Testis (tissue), 3 donors: ENCODE results near the gene NTNG2. TPM values are rescaled to one million over a fixed set of nuclear protein-coding genes. Genes with fewer than 3 reads are reported as not detected.
"Not testable (repeated sequence)": the region's sequence is repeated elsewhere in the genome, so short reads cannot be mapped to it uniquely, and the experiment has no call there.

ENCODE experiments used
- DNase-seq: peaks from one replicate; pipeline ENCODE4 v3.0.0-alpha.2; 2019
- H3K27ac ChIP-seq, 2 donors: fragments of 200-600 bp; sonication (generic); one replicate each; pipeline ENCODE4 v1.5.1; 2019
- H3K27me3 ChIP-seq: fragments of 200-600 bp; sonication (generic); one replicate; pipeline ENCODE4 v1.5.1; 2019
- H3K36me3 ChIP-seq: fragments of 200-600 bp; sonication (generic); one replicate; pipeline ENCODE4 v1.5.1; 2017; ENCODE audit warnings: low read depth; ENCODE audit errors: missing control alignments
- H3K4me1 ChIP-seq: fragments of 200-600 bp; sonication (generic); one replicate; pipeline ENCODE4 v1.5.1; 2019
- H3K4me3 ChIP-seq, 2 donors: fragments of 200-600 bp; sonication (generic); one replicate each; pipeline ENCODE4 v1.5.1; 2017 to 2019
- H3K9me3 ChIP-seq: fragments of 200-600 bp; sonication (generic); one replicate; pipeline ENCODE4 v1.5.1; 2017
- CTCF ChIP-seq, 3 experiments: fragments of 450-650 bp in 2 of 3; fragments of 200-600 bp in 1 of 3; sonication (generic) in 1 of 3; IDR thresholded peaks; one replicate each; pipeline ENCODE4 v1.5.1; 2016 to 2019; ENCODE audit warnings: antibody characterized with exemption in 3 of 3, mild to moderate bottlenecking in 2 of 3, moderate library complexity in 1 of 3
- POLR2A ChIP-seq: fragments of 450-650 bp; IDR thresholded peaks from one replicate; pipeline ENCODE4 v1.6.1; 2017; ENCODE audit warnings: antibody characterized with exemption, mild to moderate bottlenecking, moderate library complexity
- WGBS, 2 donors: methylation state at CpG; one replicate each; pipeline ENCODE4 v1.1.5; 2018; 5-methylcytosine and 5-hydroxymethylcytosine counted together
- intact Hi-C: fragments of 100-400 bp; cut with DNase I; formaldehyde crosslinking; loops from one replicate; pipeline ENCODE4 v1.15.1; 2023; ENCODE audit warnings: low total_unique reads
- polyA plus RNA-seq: library from polyadenylated mRNA; stranded (reverse); fragments of 350-450 nt; fragmentation: Illumina TruSeq; extraction: RNeasy Lipid Tissue Mini Kit (QIAGEN cat#74804); gene quantifications from one replicate; pipeline ENCODE4 v1.2.3, GENCODE V29; 2014; ENCODE audit warnings: low read depth, low replicate concordance; ENCODE audit not compliant: insufficient read depth
- total RNA-seq, 2 donors: library from RNA; depleted of rRNA; stranded (reverse); fragments of >200 nt; gene quantifications; one replicate each; pipeline ENCODE4 v1.2.3, GENCODE V29; 2016

NTNG2 gene
- total and polyA plus RNA-seq, 3 donors from 2014 or later: 3.3 to 29.0 (median 23.7) TPM

DNA sequence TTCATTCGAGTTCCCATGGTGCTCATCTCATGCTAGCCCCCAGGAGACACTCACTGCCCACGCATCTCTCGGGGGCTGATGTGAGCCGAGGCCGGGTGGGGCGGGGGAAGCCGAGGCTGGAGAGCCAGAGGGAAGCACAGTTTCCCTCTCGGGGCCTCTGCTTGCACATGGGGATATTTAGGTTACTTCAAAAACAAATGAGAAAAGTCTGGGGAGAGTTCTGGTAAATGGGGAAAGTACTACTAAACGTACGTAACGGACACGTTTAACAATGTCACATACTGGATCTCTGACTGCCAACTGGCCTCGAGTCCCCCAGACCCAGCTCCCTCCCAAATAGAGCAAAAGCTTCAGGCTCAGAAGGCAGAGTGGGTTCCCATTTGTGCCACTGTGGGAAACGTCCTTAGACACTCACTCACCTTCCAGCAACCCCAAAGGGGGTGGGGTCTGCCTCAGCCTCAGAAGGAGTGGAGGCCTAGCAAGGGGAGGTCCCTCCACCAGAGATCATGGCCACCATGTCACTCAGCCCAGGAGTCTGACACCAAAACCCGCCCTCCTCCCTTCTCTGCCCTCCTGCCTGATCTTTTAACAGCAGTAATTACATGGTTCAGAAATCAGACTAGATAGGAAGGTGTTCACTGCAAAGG lies 33.8 kb upstream of the NTNG2 start:
- 69 to 75% methylated on average over 15 of the region's 15 CpGs for WGBS, 2 donors
- H3K4me3 ChIP-seq: no peak overlapping the region
- no peaks in the 10 kb centered on the region for H3K27me3 ChIP-seq
- no peaks in the 10 kb centered on the region for H3K36me3 ChIP-seq
- no peak overlapping the region for H3K27ac ChIP-seq
- H3K9me3 ChIP-seq: no peaks in the 10 kb centered on the region
- no peak for TF ChIP-seq POLR2A
- TF ChIP-seq CTCF (IDR thresholded peaks at IDR 0.05): no peak
- no peak for DNase-seq
- intact Hi-C loops: no loop called here
- no peaks in the 10 kb centered on the region for H3K4me1 ChIP-seq

- H3K4me3 ChIP-seq: no peak overlapping the region
- no peak for DNase-seq
- no peaks in the 10 kb centered on the region for H3K4me1 ChIP-seq
- no peaks in the 10 kb centered on the region for H3K9me3 ChIP-seq
- WGBS, 2 donors: 85 to 92% methylated on average over 12 of the region's 12 CpGs
- H3K27ac ChIP-seq: no peak overlapping the region
- H3K27me3 ChIP-seq: no peaks in the 10 kb centered on the region
- intact Hi-C loops: no loop called here
- H3K36me3 ChIP-seq: no peaks in the 10 kb centered on the region
- TF ChIP-seq CTCF (IDR thresholded peaks at IDR 0.05) (no peak), POLR2A (no peak)
Measured at GRCh38 chr9:132129535-132129934, 32.3 kb upstream of the NTNG2 start.

GRCh38 chr9:132134085-132134484 lies 27.8 kb upstream of the NTNG2 start:
- H3K4me3 ChIP-seq, H3K9me3 ChIP-seq, intact Hi-C loops, H3K27ac ChIP-seq, H3K36me3 ChIP-seq, H3K4me1 ChIP-seq, DNase-seq, H3K27me3 ChIP-seq: not testable (repeated sequence)
- 58 to 62% methylated on average over 5 of the region's 5 CpGs for WGBS, 2 donors

- Histone ChIP-seq H3K36me3 (no peaks in the 10 kb centered on the region), H3K4me3 (no peak overlapping the region), H3K4me1 (no peaks in the 10 kb centered on the region), H3K27ac (no peak overlapping the region), H3K9me3 (no peaks in the 10 kb centered on the region), H3K27me3 (no peaks in the 10 kb centered on the region)
- 80 to 84% methylated on average over 5 of the region's 5 CpGs for WGBS, 2 donors
- intact Hi-C loops: no loop called here
- no peak for DNase-seq
- no peak for TF ChIP-seq POLR2A
- TF ChIP-seq CTCF (IDR thresholded peaks at IDR 0.05): no peak
Measured at GRCh38 chr9:132135456-132135855, 26.4 kb upstream of the NTNG2 start.

DNA sequence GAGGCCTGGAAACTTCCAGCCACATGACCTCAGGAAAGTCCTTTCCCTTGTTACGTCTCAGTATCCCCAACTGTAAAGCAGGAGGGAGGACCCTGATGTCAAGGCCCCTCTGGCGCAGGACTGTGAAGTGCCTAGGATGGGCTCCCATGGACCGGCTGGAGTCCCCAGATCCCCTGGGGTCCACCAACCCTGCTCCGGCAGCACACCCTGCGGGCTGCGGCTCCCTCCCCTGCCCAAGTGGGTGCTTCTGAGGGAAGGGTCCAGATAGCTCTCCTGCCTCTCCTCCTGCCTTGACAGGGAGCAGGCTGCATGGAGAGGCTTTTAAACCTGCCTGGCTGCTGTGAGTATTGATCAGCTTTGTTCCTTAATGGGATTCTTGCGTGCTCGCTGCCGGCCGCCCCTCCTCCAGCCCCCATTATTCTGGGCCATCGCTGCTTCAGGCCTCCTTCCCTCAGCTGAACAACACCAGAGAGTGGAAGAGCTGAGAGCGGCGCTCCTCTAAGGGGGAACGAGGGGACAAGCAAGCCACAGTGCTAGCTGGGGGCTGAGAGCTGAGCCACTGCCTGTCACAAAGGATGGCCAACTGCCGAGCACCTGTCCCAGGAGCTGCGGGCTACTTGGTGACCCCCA lies 25.6 kb upstream of the NTNG2 start:
- Histone ChIP-seq H3K4me3 (no peak overlapping the region), H3K36me3 (no peaks in the 10 kb centered on the region), H3K4me1 (no peaks in the 10 kb centered on the region), H3K27me3 (no peaks in the 10 kb centered on the region), H3K9me3 (no peaks in the 10 kb centered on the region), H3K27ac (no peak overlapping the region)
- intact Hi-C loops: no loop called here
- TF ChIP-seq POLR2A (no peak), CTCF (IDR thresholded peaks at IDR 0.05) (no peak)
- no peak for DNase-seq
- WGBS, 2 donors: 53 to 71% methylated on average over 12 to 16 of the region's 16 CpGs
